ENCODE results near the gene CHMP1B. TPM values are rescaled to one million over a fixed set of nuclear protein-coding genes. Genes with fewer than 3 reads are reported as not detected.
"Not testable (repeated sequence)": the region's sequence is repeated elsewhere in the genome, so short reads cannot be mapped to it uniquely, and the experiment has no call there.

Gene CHMP1B
- total and polyA plus RNA-seq, 11 donors, result 19.8 to 41.2 (median 37.3) TPM

DNA sequence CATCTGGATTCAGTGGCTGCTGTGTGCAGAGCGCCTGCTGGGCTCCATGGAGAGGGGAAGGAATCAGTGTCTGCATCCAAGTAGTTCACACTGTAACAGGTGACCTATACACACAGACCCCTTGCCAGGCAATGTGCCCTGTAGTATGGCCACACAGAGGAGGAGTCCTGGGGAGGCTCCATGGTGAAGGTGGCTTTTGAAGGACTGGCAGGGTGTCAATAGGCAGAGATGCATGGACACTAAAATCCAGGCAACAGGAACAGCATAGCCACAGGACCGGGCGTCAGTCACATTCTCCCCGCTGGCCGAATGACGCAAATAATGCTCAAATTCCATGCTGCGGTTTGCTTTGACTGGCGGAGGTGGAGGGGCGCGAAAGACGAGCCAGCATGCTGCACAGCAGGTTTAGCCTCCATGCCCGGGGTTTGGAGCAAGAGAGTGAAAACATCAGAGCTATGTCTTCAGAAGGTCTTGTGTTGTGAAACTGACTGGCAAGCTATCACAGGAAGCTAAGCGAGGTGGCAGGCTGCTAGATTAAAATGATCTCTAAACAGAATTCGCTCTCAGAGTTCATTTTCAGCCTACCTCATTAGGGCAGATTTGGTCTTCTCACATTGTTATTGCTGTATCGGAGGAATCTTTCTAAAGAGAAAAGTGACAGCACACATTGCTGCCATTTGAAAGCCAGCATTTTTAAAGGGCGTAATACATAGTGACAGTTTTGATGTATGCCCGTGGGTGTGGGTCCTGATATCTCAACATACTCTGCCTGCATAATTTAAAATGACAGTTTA lies 1.2 kb upstream of the CHMP1B start:
- WGBS, 4 donors, result 7 to 28% (median 9%) methylated on average over 17 of the region's 17 CpGs
- DNase-seq, result peak; percentile 70 to 84 (median 77)
- H3K4me1 ChIP-seq, result peaks cover 5 to 34% (median 20%) of the 10 kb centered on the region in 12 donors
- H3K27ac ChIP-seq, result peak overlapping the region; percentile 86 to 98 (median 94)
- H3K27me3 ChIP-seq, result no peaks in the 10 kb centered on the region
- TF ChIP-seq, protein P1, sequence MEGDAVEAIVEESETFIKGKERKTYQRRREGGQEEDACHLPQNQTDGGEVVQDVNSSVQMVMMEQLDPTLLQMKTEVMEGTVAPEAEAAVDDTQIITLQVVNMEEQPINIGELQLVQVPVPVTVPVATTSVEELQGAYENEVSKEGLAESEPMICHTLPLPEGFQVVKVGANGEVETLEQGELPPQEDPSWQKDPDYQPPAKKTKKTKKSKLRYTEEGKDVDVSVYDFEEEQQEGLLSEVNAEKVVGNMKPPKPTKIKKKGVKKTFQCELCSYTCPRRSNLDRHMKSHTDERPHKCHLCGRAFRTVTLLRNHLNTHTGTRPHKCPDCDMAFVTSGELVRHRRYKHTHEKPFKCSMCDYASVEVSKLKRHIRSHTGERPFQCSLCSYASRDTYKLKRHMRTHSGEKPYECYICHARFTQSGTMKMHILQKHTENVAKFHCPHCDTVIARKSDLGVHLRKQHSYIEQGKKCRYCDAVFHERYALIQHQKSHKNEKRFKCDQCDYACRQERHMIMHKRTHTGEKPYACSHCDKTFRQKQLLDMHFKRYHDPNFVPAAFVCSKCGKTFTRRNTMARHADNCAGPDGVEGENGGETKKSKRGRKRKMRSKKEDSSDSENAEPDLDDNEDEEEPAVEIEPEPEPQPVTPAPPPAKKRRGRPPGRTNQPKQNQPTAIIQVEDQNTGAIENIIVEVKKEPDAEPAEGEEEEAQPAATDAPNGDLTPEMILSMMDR (IDR thresholded peaks at IDR 0.05), result no peak
- peak in 1 of 2 donors; percentile 39 for TF ChIP-seq POLR2A (IDR thresholded peaks at IDR 0.05)
- intact Hi-C loops (cut with DNase I), result loop anchor here (2.0 to 10.0 kb wide), 9 partner anchors 47 to 195 kb away; partner anchors contain the start of genes MPPE1 (in 7 of the 10) and IMPA2 (in 2 of the 10)
- peaks cover 0 to 17% (median 5%) of the 10 kb centered on the region in 9 donors for H3K36me3 ChIP-seq
- H3K4me3 ChIP-seq, result peak overlapping the region in 11 of 12 donors; percentile 63 to 99 (median 83)
- ATAC-seq, result peak; percentile 54 to 78 (median 76)
- no peaks in the 10 kb centered on the region for H3K9me3 ChIP-seq

DNA sequence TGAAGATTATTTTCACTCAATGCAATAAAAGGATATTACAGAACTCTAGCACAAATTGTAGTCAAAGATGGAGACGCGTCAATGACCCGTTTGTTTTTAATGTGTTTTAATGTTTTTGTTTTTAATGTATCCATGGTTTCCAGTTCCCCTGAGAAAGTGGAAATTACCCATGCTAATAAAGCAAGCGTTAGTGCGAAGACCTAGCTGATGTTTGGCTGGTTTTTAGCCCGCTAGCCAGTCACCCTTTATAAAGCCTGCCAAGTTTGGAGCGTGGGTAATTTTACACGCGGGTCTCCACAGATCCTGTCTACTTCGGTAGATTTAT lies 430 bp upstream of the CHMP1B start:
- H3K4me3 ChIP-seq, result peak overlapping the region; percentile 63 to 99 (median 86)
- H3K9me3 ChIP-seq, result no peaks in the 10 kb centered on the region
- 0 to 2% (median 1%) methylated on average over 10 of the region's 10 CpGs for WGBS, 4 donors
- peak overlapping the region; percentile 86 to 98 (median 94) for H3K27ac ChIP-seq
- intact Hi-C loops (cut with DNase I), result loop anchor here (1.0 to 10.0 kb wide), 11 partner anchors 52 to 196 kb away; partner anchors contain the start of genes MPPE1 (in 9 of the 10) and IMPA2 (in 3 of the 10)
- H3K4me1 ChIP-seq, result peaks cover 5 to 41% (median 20%) of the 10 kb centered on the region in 12 donors
- H3K36me3 ChIP-seq, result peaks cover 0 to 21% (median 6%) of the 10 kb centered on the region in 9 donors
- peak; percentile 30 to 58 (median 52) for ATAC-seq
- DNase-seq, result no peak
- no peaks in the 10 kb centered on the region for H3K27me3 ChIP-seq
- TF ChIP-seq, protein P1 (IDR thresholded peaks at IDR 0.05), result no peak
- TF ChIP-seq POLR2A (IDR thresholded peaks at IDR 0.05), result no peak

- no peak for TF ChIP-seq POLR2A (IDR thresholded peaks at IDR 0.05)
- TF ChIP-seq, protein P1 (IDR thresholded peaks at IDR 0.05), result no peak
- DNase-seq (peak in 4 of 5 donors; percentile 19 to 48 (median 34)), ATAC-seq (peak in 3 of 4 donors; percentile 6 to 26 (median 13))
- Histone ChIP-seq H3K4me1 (peaks cover 5 to 48% (median 22%) of the 10 kb centered on the region in 12 donors), H3K27ac (peak overlapping the region; percentile 81 to 98 (median 94)), H3K9me3 (no peaks in the 10 kb centered on the region), H3K4me3 (peak overlapping the region; percentile 63 to 99 (median 86)), H3K36me3 (peaks cover 0 to 21% (median 6%) of the 10 kb centered on the region in 9 donors), H3K27me3 (no peaks in the 10 kb centered on the region)
- 1% methylated on average over 10 to 23 of the region's 23 CpGs for WGBS, 4 donors
- intact Hi-C loops (cut with DNase I), result loop anchor here (1.0 to 10.0 kb wide), 11 partner anchors 50 to 197 kb away; partner anchors contain the start of genes MPPE1 (in 9 of the 10) and IMPA2 (in 3 of the 10)
These were observed 659 bp downstream of the CHMP1B start for GRCh38 chr18:11851806-11852337.

GRCh38 chr18:11854554-11854953 lies 3.3 kb downstream of the CHMP1B start:
- H3K9me3 ChIP-seq, ATAC-seq, H3K4me3 ChIP-seq, H3K27me3 ChIP-seq, H3K27ac ChIP-seq, DNase-seq: not testable (repeated sequence)
- Histone ChIP-seq H3K36me3 (peaks cover 0 to 21% (median 6%) of the 10 kb centered on the region in 9 donors), H3K4me1 (peaks cover 5 to 64% (median 27%) of the 10 kb centered on the region in 12 donors)
- WGBS, 4 donors, result 86 to 96% (median 93%) methylated on average over 6 of the region's 6 CpGs
- intact Hi-C loops (cut with DNase I), result loop anchor here in 7 of 10 donors (5.0 to 10.0 kb wide), 6 partner anchors 48 to 200 kb away; partner anchors contain the start of gene MPPE1 (in 5 of the 7)
